ENCODE measurements around the gene WDR59.

DNA sequence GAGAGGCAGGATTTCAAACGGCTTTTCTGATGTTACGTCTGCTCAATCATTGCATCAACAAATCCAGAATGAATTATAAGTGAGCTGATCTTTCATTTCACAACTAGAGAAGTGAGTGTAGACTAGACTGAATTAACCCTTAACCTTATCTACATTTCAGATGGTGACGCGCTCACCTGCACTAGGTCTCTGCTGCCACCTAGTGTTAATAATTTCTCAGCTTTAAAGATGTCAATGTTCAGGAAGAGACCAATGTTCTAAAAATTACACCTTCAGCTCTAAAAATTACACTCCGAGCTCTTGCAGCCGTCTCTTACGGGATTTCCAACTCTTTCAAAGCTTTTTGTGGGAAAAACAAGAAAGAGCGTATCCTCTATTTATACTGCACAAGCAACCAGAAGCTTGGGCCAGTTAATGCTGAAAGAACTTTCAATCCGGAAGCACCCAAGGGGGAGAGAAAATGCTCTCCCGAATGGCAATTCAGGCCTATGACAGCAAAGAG is 122.1 kb downstream of the WDR59 start:
- TF ChIP-seq, protein P1, sequence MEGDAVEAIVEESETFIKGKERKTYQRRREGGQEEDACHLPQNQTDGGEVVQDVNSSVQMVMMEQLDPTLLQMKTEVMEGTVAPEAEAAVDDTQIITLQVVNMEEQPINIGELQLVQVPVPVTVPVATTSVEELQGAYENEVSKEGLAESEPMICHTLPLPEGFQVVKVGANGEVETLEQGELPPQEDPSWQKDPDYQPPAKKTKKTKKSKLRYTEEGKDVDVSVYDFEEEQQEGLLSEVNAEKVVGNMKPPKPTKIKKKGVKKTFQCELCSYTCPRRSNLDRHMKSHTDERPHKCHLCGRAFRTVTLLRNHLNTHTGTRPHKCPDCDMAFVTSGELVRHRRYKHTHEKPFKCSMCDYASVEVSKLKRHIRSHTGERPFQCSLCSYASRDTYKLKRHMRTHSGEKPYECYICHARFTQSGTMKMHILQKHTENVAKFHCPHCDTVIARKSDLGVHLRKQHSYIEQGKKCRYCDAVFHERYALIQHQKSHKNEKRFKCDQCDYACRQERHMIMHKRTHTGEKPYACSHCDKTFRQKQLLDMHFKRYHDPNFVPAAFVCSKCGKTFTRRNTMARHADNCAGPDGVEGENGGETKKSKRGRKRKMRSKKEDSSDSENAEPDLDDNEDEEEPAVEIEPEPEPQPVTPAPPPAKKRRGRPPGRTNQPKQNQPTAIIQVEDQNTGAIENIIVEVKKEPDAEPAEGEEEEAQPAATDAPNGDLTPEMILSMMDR (IDR thresholded peaks at IDR 0.05): peak; percentile 77 to 90 (median 87)
- no peak for TF ChIP-seq POLR2A (IDR thresholded peaks at IDR 0.05)
